IMR-90 (cell line): ENCODE measurements around the gene FAM199X. TPM values are rescaled to one million over a fixed set of nuclear protein-coding genes. Genes with fewer than 3 reads are reported as not detected.

ENCODE experiments used
- ATAC-seq: fragments of 200-7000 bp; cut with Tn5 transposase; 2 replicates; pipeline ENCODE4 v1.9.1; 2020; ENCODE audit warnings: low read depth, mild to moderate bottlenecking, moderate library complexity
- BruUV-seq: library from RNA; stranded (reverse); fragments of 400-500 nt; replicated peaks from 2 replicates; lab custom pipeline; 2021; lab: Mats Ljungman, UMichigan
- CTCF ChIA-PET: fragments of 300-600 bp; formaldehyde crosslinking; extraction: SDS; loops from one replicate; lab custom pipeline; 2021; ENCODE audit warnings: antibody characterized with exemption; lab: Yijun Ruan, JAX
- POLR2A ChIA-PET: fragments of 300-600 bp; sonication (Branson Sonifier 250); formaldehyde crosslinking; loops from one replicate; lab custom pipeline; 2022; ENCODE audit warnings: antibody characterized with exemption; ENCODE audit not compliant: unreplicated experiment; lab: Charles Lee
- DNase-seq: peaks from one replicate; pipeline ENCODE4 v3.0.0; 2013
- H2AFZ ChIP-seq: replicated peaks from 2 replicates; pipeline ENCODE3; 2013; ENCODE audit warnings: low read length, mild to moderate bottlenecking; ENCODE audit not compliant: poor library complexity
- H2AK5ac ChIP-seq: 2 replicates; pipeline ENCODE4 v1.6.1; 2013; ENCODE audit warnings: low read depth, low read length, inconsistent platforms
- H2AK9ac ChIP-seq: replicated peaks from 2 replicates; pipeline ENCODE3; 2013; ENCODE audit warnings: mild to moderate bottlenecking, low read depth, low read length, moderate library complexity; ENCODE audit not compliant: poor library complexity
- H2BK120ac ChIP-seq: 2 replicates; pipeline ENCODE4 v1.6.1; 2013; ENCODE audit warnings: low read depth, low read length, inconsistent platforms
- H2BK15ac ChIP-seq: 3 replicates; pipeline ENCODE4 v1.6.1; 2013; ENCODE audit warnings: low read depth, low read length, inconsistent platforms
- H2BK20ac ChIP-seq: 2 replicates; pipeline ENCODE4 v1.6.1; 2013; ENCODE audit warnings: low read depth, mild to moderate bottlenecking, inconsistent platforms, low read length, moderate library complexity
- H2BK5ac ChIP-seq: 2 replicates; pipeline ENCODE4 v1.6.1; 2013; ENCODE audit warnings: mild to moderate bottlenecking, low read depth, low read length, inconsistent platforms; ENCODE audit not compliant: poor library complexity, severe bottlenecking
- H3K14ac ChIP-seq: replicated peaks from 2 replicates; pipeline ENCODE4 v1.6.1; 2013; ENCODE audit warnings: low read depth, low read length, inconsistent platforms
- H3K18ac ChIP-seq: 2 replicates; pipeline ENCODE4 v1.6.1; 2013; ENCODE audit warnings: low read depth, low read length, control low read depth
- H3K23ac ChIP-seq: 2 replicates; pipeline ENCODE4 v1.6.1; 2013; ENCODE audit warnings: low read depth, low read length, inconsistent platforms
- H3K27ac ChIP-seq: 2 replicates; pipeline ENCODE4 v1.5.1; 2013; ENCODE audit warnings: mild to moderate bottlenecking, control low read depth, low read length; ENCODE audit not compliant: insufficient read depth
- H3K27me3 ChIP-seq: 2 replicates; pipeline ENCODE4 v1.6.1; 2013; ENCODE audit warnings: low read length; ENCODE audit not compliant: control insufficient read depth, insufficient read depth
- H3K36me3 ChIP-seq: 2 replicates; pipeline ENCODE4 v1.6.1; 2013; ENCODE audit warnings: low read length, mixed read lengths; ENCODE audit not compliant: control insufficient read depth, insufficient read depth
- H3K4ac ChIP-seq: 2 replicates; pipeline ENCODE4 v1.6.1; 2013; ENCODE audit warnings: low read depth, low read length, inconsistent platforms
- H3K4me1 ChIP-seq: 2 replicates; pipeline ENCODE4 v1.6.1; 2013; ENCODE audit warnings: low read length, mixed read lengths; ENCODE audit not compliant: control insufficient read depth, insufficient read depth
- H3K4me2 ChIP-seq: 2 replicates; pipeline ENCODE4 v1.6.1; 2013; ENCODE audit warnings: low read depth, mild to moderate bottlenecking, control low read depth, low read length, moderate library complexity
- H3K4me3 ChIP-seq: 2 replicates; pipeline ENCODE4 v1.5.1; 2013; ENCODE audit warnings: low read depth, mild to moderate bottlenecking, control low read depth, low read length, moderate library complexity; ENCODE audit not compliant: insufficient read depth
- H3K56ac ChIP-seq: 2 replicates; pipeline ENCODE4 v1.6.1; 2013; ENCODE audit warnings: low read length, inconsistent platforms; ENCODE audit not compliant: insufficient read depth; ENCODE audit errors: extremely low read depth
- H3K79me1 ChIP-seq, 2 experiments: 2 replicates each; pipeline ENCODE4 v1.6.1; 2013; ENCODE audit warnings: low read length in 2 of 2, inconsistent platforms in 1 of 2, low read depth in 1 of 2
- H3K9ac ChIP-seq: 2 replicates; pipeline ENCODE4 v1.6.1; 2013; ENCODE audit warnings: low read depth, low read length, control low read depth
- H3K9me1 ChIP-seq: 2 replicates; pipeline ENCODE4 v1.6.1; 2013; ENCODE audit warnings: low read length, inconsistent platforms; ENCODE audit not compliant: insufficient read depth
- H3K9me3 ChIP-seq: 2 replicates; pipeline ENCODE4 v1.6.1; 2013; ENCODE audit warnings: low read length; ENCODE audit not compliant: control insufficient read depth, insufficient read depth
- H4K20me1 ChIP-seq: 2 replicates; pipeline ENCODE4 v1.6.1; 2013; ENCODE audit warnings: low read length, inconsistent platforms; ENCODE audit not compliant: insufficient read depth
- H4K5ac ChIP-seq: 2 replicates; pipeline ENCODE4 v1.6.1; 2013; ENCODE audit warnings: mild to moderate bottlenecking, low read depth, low read length, control low read depth
- H4K8ac ChIP-seq, 2 experiments: 2 replicates each; pipeline ENCODE4 v1.6.1; 2013; ENCODE audit warnings: low read depth in 2 of 2, low read length in 2 of 2, control low read depth in 1 of 2, inconsistent platforms in 1 of 2
- H4K91ac ChIP-seq: 2 replicates; pipeline ENCODE4 v1.6.1; 2013; ENCODE audit warnings: low read depth, low read length, inconsistent platforms; ENCODE audit not compliant: insufficient read depth
- BHLHE40 ChIP-seq: fragments of 150-350 bp; IDR thresholded peaks from 2 replicates; pipeline ENCODE4 v1.6.1; 2016; ENCODE audit warnings: mild to moderate bottlenecking, low read depth, low read length
- CEBPB ChIP-seq: IDR thresholded peaks from 2 replicates; pipeline ENCODE4 v1.6.1; 2012; ENCODE audit warnings: low read depth, low read length, improper control_type of control experiment
- CHD1 ChIP-seq: IDR thresholded peaks from 2 replicates; pipeline ENCODE4 v1.6.1; 2012; ENCODE audit warnings: low read depth, low read length, improper control_type of control experiment
- ELK1 ChIP-seq: fragments of 150-350 bp; IDR thresholded peaks from 2 replicates; pipeline ENCODE4 v1.6.1; 2016; ENCODE audit warnings: low read depth, mild to moderate bottlenecking, low read length, moderate library complexity, borderline replicate concordance
- FOS ChIP-seq: fragments of 150-350 bp; IDR thresholded peaks from 2 replicates; pipeline ENCODE4 v1.6.1; 2016; ENCODE audit warnings: low read depth, low read length
- MAFK ChIP-seq: IDR thresholded peaks from 2 replicates; pipeline ENCODE4 v1.6.1; 2012; ENCODE audit warnings: low read depth, low read length, improper control_type of control experiment
- NFE2L2 ChIP-seq: fragments of 150-350 bp; IDR thresholded peaks from 2 replicates; pipeline ENCODE4 v1.6.1; 2016; ENCODE audit warnings: low read depth, mild to moderate bottlenecking, low read length
- POLR2A ChIP-seq: IDR thresholded peaks from 2 replicates; pipeline ENCODE4 v1.6.1; 2012; ENCODE audit warnings: mild to moderate bottlenecking, low read depth, low read length
- RAD21 ChIP-seq: IDR thresholded peaks from 2 replicates; pipeline ENCODE4 v1.6.1; 2012; ENCODE audit warnings: low read length, improper control_type of control experiment
- RCOR1 ChIP-seq: IDR thresholded peaks from 2 replicates; pipeline ENCODE4 v1.6.1; 2012; ENCODE audit warnings: mild to moderate bottlenecking, low read length, improper control_type of control experiment; ENCODE audit not compliant: insufficient replicate concordance
- RFX5 ChIP-seq: IDR thresholded peaks from 2 replicates; pipeline ENCODE4 v1.8.0; 2012; ENCODE audit warnings: low read depth, mild to moderate bottlenecking, low read length, moderate library complexity
- SMC3 ChIP-seq: fragments of 150-350 bp; IDR thresholded peaks from 2 replicates; pipeline ENCODE4 v1.6.1; 2016; ENCODE audit warnings: low read depth, mild to moderate bottlenecking, antibody characterized with exemption, low read length, moderate library complexity
- WGBS, 2 experiments: methylation state at CpG; one replicate each; pipeline versions ENCODE4 v1.1.5 to v1.1.7; 2013; ENCODE audit warnings: missing lambda C conversion rate in 2 of 2; ENCODE audit not compliant: insufficient read length in 1 of 2; ENCODE audit errors: extremely low coverage in 2 of 2; 5-methylcytosine and 5-hydroxymethylcytosine counted together
- dilution Hi-C: fragments of 300-500 bp; cut with HindIII; formaldehyde crosslinking; loops from one replicate; pipeline ENCODE4 v1.14.3; 2018; ENCODE audit warnings: low sequenced_read_pairs; ENCODE audit not compliant: unreplicated experiment
- in situ Hi-C: fragments of 300-500 bp; cut with MboI; formaldehyde crosslinking; loops from 3 replicates; pipeline ENCODE4 v1.14.3; 2019; ENCODE audit warnings: low sequenced_read_pairs, inconsistent platforms, mixed read lengths
- intact Hi-C: fragments of 100-400 bp; cut with micrococcal nuclease; formaldehyde crosslinking; loops from 2 replicates; pipeline ENCODE4 v1.10.0; 2022
- polyA plus RNA-seq, 3 experiments: library from polyadenylated mRNA; depleted of rRNA; stranded (reverse); fragments of >200 nt; gene quantifications; 2 replicates each; pipeline ENCODE4 v1.2.3, GENCODE V29; 2012; ENCODE audit warnings: low replicate concordance in 1 of 3
- total RNA-seq: library from RNA; depleted of rRNA; stranded (reverse); fragments of >200 nt; gene quantifications from 2 replicates; pipeline ENCODE4 v1.2.3, GENCODE V29; 2012
- TF ChIP-seq, protein P1 (sequence below): conservative IDR thresholded peaks from 2 replicates; pipeline ENCODE4 v1.5.1; 2012; ENCODE audit warnings: mild to moderate bottlenecking, low read depth, low read length, improper control_type of control experiment
- TF ChIP-seq, protein P2 (sequence below): fragments of 150-350 bp; IDR thresholded peaks from 2 replicates; pipeline ENCODE4 v1.6.1; 2017; ENCODE audit warnings: mild to moderate bottlenecking, antibody characterized with exemption, low read length, low read depth

Gene FAM199X
- total and polyA plus RNA-seq, 2 of the 4 experiments (the other 2 are of a cell fraction): 4.0 to 13.8 TPM

DNA sequence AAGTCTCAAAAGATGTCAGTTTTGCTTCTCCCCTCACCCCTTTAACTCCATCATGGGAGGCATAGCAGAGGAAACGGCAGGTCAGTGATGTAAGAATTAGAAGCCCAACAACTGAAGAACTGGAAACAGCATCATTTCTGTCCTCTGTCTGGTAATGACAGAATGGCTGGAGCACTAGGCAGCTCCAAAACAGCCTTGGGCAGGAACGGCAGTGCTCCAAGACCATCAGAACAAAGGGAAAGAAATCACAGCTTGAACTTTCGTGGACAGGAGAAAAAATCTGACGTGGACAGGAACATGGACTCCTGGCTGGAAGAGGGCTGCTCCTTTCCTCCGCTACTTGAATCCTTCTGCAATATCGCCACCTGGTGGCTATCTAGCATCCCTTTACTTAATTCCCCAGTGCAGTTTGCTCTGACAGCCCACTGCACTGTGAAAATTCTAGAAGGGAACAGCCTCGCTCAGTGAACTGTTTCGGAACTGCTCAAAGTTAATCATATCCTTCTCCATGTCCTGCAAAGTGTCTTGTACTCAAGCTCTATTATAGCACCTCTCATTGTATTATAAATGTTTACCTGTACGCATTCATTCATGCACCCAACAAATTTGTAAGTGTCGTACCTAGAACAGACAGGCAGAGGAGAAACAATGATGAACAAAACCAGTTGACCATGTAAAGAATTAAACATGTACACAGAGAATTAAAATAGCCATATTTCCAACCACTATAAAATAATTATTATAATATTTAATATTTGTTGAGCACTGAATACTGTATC lies 29.8 kb upstream of the FAM199X start:
- WGBS, 2 experiments: 0% methylated on average over 3 of the region's 10 CpGs; no CpG with 5 or more reads in 1 of the 2 experiments
- Histone ChIP-seq H3K9ac (peak overlapping the region; percentile 89), H3K4ac (peak overlapping the region; percentile 99)
- TF ChIP-seq BHLHE40 (no peak), SMC3 (peak; percentile 63), CHD1 (no peak), ELK1 (no peak), CEBPB (no peak), RCOR1 (no peak), POLR2A (no peak), RFX5 (no peak), FOS (no peak), NFE2L2 (no peak), RAD21 (peak; percentile 78), MAFK (no peak)
- TF ChIP-seq, protein P1, sequence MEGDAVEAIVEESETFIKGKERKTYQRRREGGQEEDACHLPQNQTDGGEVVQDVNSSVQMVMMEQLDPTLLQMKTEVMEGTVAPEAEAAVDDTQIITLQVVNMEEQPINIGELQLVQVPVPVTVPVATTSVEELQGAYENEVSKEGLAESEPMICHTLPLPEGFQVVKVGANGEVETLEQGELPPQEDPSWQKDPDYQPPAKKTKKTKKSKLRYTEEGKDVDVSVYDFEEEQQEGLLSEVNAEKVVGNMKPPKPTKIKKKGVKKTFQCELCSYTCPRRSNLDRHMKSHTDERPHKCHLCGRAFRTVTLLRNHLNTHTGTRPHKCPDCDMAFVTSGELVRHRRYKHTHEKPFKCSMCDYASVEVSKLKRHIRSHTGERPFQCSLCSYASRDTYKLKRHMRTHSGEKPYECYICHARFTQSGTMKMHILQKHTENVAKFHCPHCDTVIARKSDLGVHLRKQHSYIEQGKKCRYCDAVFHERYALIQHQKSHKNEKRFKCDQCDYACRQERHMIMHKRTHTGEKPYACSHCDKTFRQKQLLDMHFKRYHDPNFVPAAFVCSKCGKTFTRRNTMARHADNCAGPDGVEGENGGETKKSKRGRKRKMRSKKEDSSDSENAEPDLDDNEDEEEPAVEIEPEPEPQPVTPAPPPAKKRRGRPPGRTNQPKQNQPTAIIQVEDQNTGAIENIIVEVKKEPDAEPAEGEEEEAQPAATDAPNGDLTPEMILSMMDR: peak; percentile 77
- TF ChIP-seq, protein P2, sequence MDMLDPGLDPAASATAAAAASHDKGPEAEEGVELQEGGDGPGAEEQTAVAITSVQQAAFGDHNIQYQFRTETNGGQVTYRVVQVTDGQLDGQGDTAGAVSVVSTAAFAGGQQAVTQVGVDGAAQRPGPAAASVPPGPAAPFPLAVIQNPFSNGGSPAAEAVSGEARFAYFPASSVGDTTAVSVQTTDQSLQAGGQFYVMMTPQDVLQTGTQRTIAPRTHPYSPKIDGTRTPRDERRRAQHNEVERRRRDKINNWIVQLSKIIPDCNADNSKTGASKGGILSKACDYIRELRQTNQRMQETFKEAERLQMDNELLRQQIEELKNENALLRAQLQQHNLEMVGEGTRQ: no peak

More for the DNA sequence above, 29.8 kb upstream of the FAM199X start:
- H2BK15ac ChIP-seq: peak overlapping the region; percentile 81; the same call in 1 of the 3 replicates
- peak overlapping the region; percentile 93 for H2AFZ ChIP-seq
- DNase-seq (peak; percentile 91), ATAC-seq (peak; percentile 96)
- peaks cover 2% of the 10 kb centered on the region; the same call in 1 of the 2 replicates for H3K4me1 ChIP-seq
- H3K79me1 ChIP-seq: 0 out of 4 replicates have a peak, but pooled peaks cover 0 to 11% of the 10 kb centered on the region in 2 experiments
- H3K27me3 ChIP-seq: peaks cover 2% of the 10 kb centered on the region; the same call in 1 of the 2 replicates
- H4K5ac ChIP-seq: peak overlapping the region; percentile 96
- peak overlapping the region; percentile 99 for H3K14ac ChIP-seq
- dilution Hi-C loops (no loop called here), intact Hi-C loops (loop anchor here (1.0 to 5.0 kb wide), 5 partner anchors 24 to 603 kb away; partner anchors contain the start of genes MORF4L2 and ZCCHC18), in situ Hi-C loops (loop anchor here (25.0 kb wide), 2 partner anchors 449 to 599 kb away; partner anchors contain the start of gene MORF4L2)
- H4K91ac ChIP-seq: peak overlapping the region; percentile 90
- 0 out of 2 replicates have a peak overlapping the region, but pooled peaks have one; percentile 62 for H2AK5ac ChIP-seq
- peak overlapping the region; percentile 96 for H2BK120ac ChIP-seq
- H4K20me1 ChIP-seq: no peaks in the 10 kb centered on the region
- H2BK20ac ChIP-seq: no peak overlapping the region
- peak overlapping the region; percentile 98 for H3K23ac ChIP-seq
- 0 out of 2 replicates have a peak, but pooled peaks cover 4% of the 10 kb centered on the region for H3K9me1 ChIP-seq
- POLR2A ChIA-PET: no interaction called here
- CTCF ChIA-PET: no interaction called here
- H3K4me2 ChIP-seq: peak overlapping the region; percentile 92
- H3K27ac ChIP-seq: peak overlapping the region; percentile 90
- peak overlapping the region; percentile 56 to 95 for H4K8ac ChIP-seq
- peak overlapping the region; percentile 87; the same call in 1 of the 2 replicates for H3K56ac ChIP-seq
- peak overlapping the region; percentile 79 for H2AK9ac ChIP-seq
- BruUV-seq: no TSS peak
- H3K4me3 ChIP-seq: peak overlapping the region; percentile 73
- H3K18ac ChIP-seq: peak overlapping the region; percentile 96
- peak overlapping the region; percentile 76 for H2BK5ac ChIP-seq
- no peaks in the 10 kb centered on the region for H3K36me3 ChIP-seq
- no peaks in the 10 kb centered on the region for H3K9me3 ChIP-seq
